Measurements from ENCODE around the gene DGKI. TPM values are rescaled to one million over a fixed set of nuclear protein-coding genes. Genes with fewer than 3 reads are reported as not detected.

Gene DGKI
- total RNA-seq, 2 donors from 2014 or later, result 0.04 to 0.64 TPM

- Mint-ChIP-seq H3K9me3 (no peaks in the 10 kb centered on the region), H3K4me1 (no peaks in the 10 kb centered on the region), H3K4me3 (no peak overlapping the region), H3K36me3 (ENCODE audit: low read depth) (no peaks in the 10 kb centered on the region), H3K27me3 (ENCODE audit: insufficient read depth) (no peaks in the 10 kb centered on the region), H3K27ac (no peak overlapping the region)
- DNase-seq, result no peak
- Histone ChIP-seq H3K36me3 (ENCODE audit: control insufficient read depth, insufficient read depth, low read length) (no peaks in the 10 kb centered on the region), H3K27ac (ENCODE audit: low read depth, low read length) (no peak overlapping the region), H3K4me3 (ENCODE audit: low read length) (no peak overlapping the region), H3K4me1 (ENCODE audit: control insufficient read depth, insufficient read depth, low read length) (no peaks in the 10 kb centered on the region), H3K9me3 (ENCODE audit: control insufficient read depth, low read length) (no peaks in the 10 kb centered on the region), H3K27me3 (ENCODE audit: control insufficient read depth, insufficient read depth, low read length, poor library complexity, severe bottlenecking) (no peaks in the 10 kb centered on the region), H3K9ac (ENCODE audit: extremely low read depth, low read length, poor library complexity, severe bottlenecking) (no peak overlapping the region)
- 90% methylated on average over 2 of the region's 2 CpGs; no CpG with 5 or more reads in 1 of the 2 experiments for WGBS, 2 experiments (ENCODE audit: insufficient coverage in 1 of 2, insufficient read length in 1 of 2)
- TF ChIP-seq, protein P1, sequence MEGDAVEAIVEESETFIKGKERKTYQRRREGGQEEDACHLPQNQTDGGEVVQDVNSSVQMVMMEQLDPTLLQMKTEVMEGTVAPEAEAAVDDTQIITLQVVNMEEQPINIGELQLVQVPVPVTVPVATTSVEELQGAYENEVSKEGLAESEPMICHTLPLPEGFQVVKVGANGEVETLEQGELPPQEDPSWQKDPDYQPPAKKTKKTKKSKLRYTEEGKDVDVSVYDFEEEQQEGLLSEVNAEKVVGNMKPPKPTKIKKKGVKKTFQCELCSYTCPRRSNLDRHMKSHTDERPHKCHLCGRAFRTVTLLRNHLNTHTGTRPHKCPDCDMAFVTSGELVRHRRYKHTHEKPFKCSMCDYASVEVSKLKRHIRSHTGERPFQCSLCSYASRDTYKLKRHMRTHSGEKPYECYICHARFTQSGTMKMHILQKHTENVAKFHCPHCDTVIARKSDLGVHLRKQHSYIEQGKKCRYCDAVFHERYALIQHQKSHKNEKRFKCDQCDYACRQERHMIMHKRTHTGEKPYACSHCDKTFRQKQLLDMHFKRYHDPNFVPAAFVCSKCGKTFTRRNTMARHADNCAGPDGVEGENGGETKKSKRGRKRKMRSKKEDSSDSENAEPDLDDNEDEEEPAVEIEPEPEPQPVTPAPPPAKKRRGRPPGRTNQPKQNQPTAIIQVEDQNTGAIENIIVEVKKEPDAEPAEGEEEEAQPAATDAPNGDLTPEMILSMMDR (conservative IDR thresholded peaks at IDR 0.05), result no peak
These were observed 150.4 kb downstream of the DGKI start for GRCh38 chr7:137696376-137696775.

- Histone ChIP-seq H3K9ac (ENCODE audit: extremely low read depth, low read length, poor library complexity, severe bottlenecking) (no peak overlapping the region), H3K27ac (ENCODE audit: low read depth, low read length) (no peak overlapping the region), H3K4me3 (ENCODE audit: low read length) (no peak overlapping the region), H3K4me1 (ENCODE audit: control insufficient read depth, insufficient read depth, low read length) (no peaks in the 10 kb centered on the region), H3K9me3 (ENCODE audit: control insufficient read depth, low read length) (no peaks in the 10 kb centered on the region), H3K27me3 (ENCODE audit: control insufficient read depth, insufficient read depth, low read length, poor library complexity, severe bottlenecking) (no peaks in the 10 kb centered on the region), H3K36me3 (ENCODE audit: control insufficient read depth, insufficient read depth, low read length) (no peaks in the 10 kb centered on the region)
- Mint-ChIP-seq H3K4me3 (no peak overlapping the region), H3K4me1 (no peaks in the 10 kb centered on the region), H3K27ac (no peak overlapping the region), H3K36me3 (ENCODE audit: low read depth) (no peaks in the 10 kb centered on the region), H3K9me3 (no peaks in the 10 kb centered on the region), H3K27me3 (ENCODE audit: insufficient read depth) (no peaks in the 10 kb centered on the region)
- TF ChIP-seq, protein P1 (conservative IDR thresholded peaks at IDR 0.05), result no peak
- no peak for DNase-seq
- 93 to 98% methylated on average over 5 to 7 of the region's 7 CpGs for WGBS, 2 experiments (ENCODE audit: insufficient coverage in 1 of 2, insufficient read length in 1 of 2)
These were observed 150.8 kb downstream of the DGKI start for GRCh38 chr7:137695942-137696341.

GRCh38 chr7:137695494-137695893, 151.3 kb downstream of the DGKI start:
- Histone ChIP-seq H3K9me3 (ENCODE audit: control insufficient read depth, low read length) (no peaks in the 10 kb centered on the region), H3K4me3 (ENCODE audit: low read length) (no peak overlapping the region), H3K9ac (ENCODE audit: extremely low read depth, low read length, poor library complexity, severe bottlenecking) (no peak overlapping the region), H3K27me3 (ENCODE audit: control insufficient read depth, insufficient read depth, low read length, poor library complexity, severe bottlenecking) (no peaks in the 10 kb centered on the region), H3K27ac (ENCODE audit: low read depth, low read length) (no peak overlapping the region), H3K36me3 (ENCODE audit: control insufficient read depth, insufficient read depth, low read length) (no peaks in the 10 kb centered on the region), H3K4me1 (ENCODE audit: control insufficient read depth, insufficient read depth, low read length) (no peaks in the 10 kb centered on the region)
- WGBS, 2 experiments (ENCODE audit: insufficient coverage in 1 of 2, insufficient read length in 1 of 2), result 90 to 100% methylated on average over 3 of the region's 3 CpGs
- Mint-ChIP-seq H3K9me3 (no peaks in the 10 kb centered on the region), H3K27me3 (ENCODE audit: insufficient read depth) (no peaks in the 10 kb centered on the region), H3K4me3 (no peak overlapping the region), H3K27ac (no peak overlapping the region), H3K4me1 (no peaks in the 10 kb centered on the region), H3K36me3 (ENCODE audit: low read depth) (no peaks in the 10 kb centered on the region)
- TF ChIP-seq, protein P1 (conservative IDR thresholded peaks at IDR 0.05), result no peak
- no peak for DNase-seq
